HUES48 (cell line): ENCODE data around the gene PRICKLE2.
A peak's percentile ranks its signal among the peaks of the same experiment; 100 is the strongest.

ENCODE experiments used
- H3K27ac ChIP-seq: one replicate; pipeline ENCODE4 v1.7.0; 2013; ENCODE audit warnings: low read depth, low read length, inconsistent platforms
- H3K27me3 ChIP-seq: 2 replicates; pipeline ENCODE4 v1.6.1; 2013; ENCODE audit warnings: mild to moderate bottlenecking, low read length; ENCODE audit not compliant: control insufficient read depth, insufficient read depth
- H3K36me3 ChIP-seq: 2 replicates; pipeline ENCODE4 v1.6.1; 2013; ENCODE audit warnings: low read length; ENCODE audit not compliant: control insufficient read depth, insufficient read depth
- H3K4me1 ChIP-seq: 2 replicates; pipeline ENCODE4 v1.6.1; 2013; ENCODE audit warnings: mild to moderate bottlenecking, low read length; ENCODE audit not compliant: control insufficient read depth, insufficient read depth
- H3K4me3 ChIP-seq: 2 replicates; pipeline ENCODE4 v1.5.1; 2013; ENCODE audit warnings: mild to moderate bottlenecking, low read depth, low read length
- H3K9ac ChIP-seq: 2 replicates; pipeline ENCODE4 v1.6.1; 2013; ENCODE audit warnings: mild to moderate bottlenecking, low read depth, low read length, moderate library complexity
- H3K9me3 ChIP-seq: 2 replicates; pipeline ENCODE4 v1.6.1; 2013; ENCODE audit warnings: low read length; ENCODE audit not compliant: control insufficient read depth, insufficient read depth

The PRICKLE2 gene

GRCh38 chr3:64216274-64217147 lies 8.8 kb downstream of the PRICKLE2 start:
- Histone ChIP-seq H3K9ac (no peak overlapping the region), H3K36me3 (no peaks in the 10 kb centered on the region), H3K27ac (peak overlapping the region; percentile 39), H3K27me3 (peaks cover 31% of the 10 kb centered on the region), H3K9me3 (no peaks in the 10 kb centered on the region), H3K4me1 (peaks cover 69% of the 10 kb centered on the region), H3K4me3 (no peak overlapping the region)

GRCh38 chr3:64215559-64215958 lies 9.7 kb downstream of the PRICKLE2 start:
- H3K27ac ChIP-seq: no peak overlapping the region
- H3K27me3 ChIP-seq: peaks cover 30% of the 10 kb centered on the region
- no peak overlapping the region for H3K4me3 ChIP-seq
- H3K9me3 ChIP-seq: no peaks in the 10 kb centered on the region
- H3K4me1 ChIP-seq: peaks cover 60% of the 10 kb centered on the region
- H3K36me3 ChIP-seq: no peaks in the 10 kb centered on the region
- H3K9ac ChIP-seq: no peak overlapping the region

- Histone ChIP-seq H3K9me3 (no peaks in the 10 kb centered on the region), H3K9ac (no peak overlapping the region), H3K36me3 (no peaks in the 10 kb centered on the region), H3K27me3 (peaks cover 26% of the 10 kb centered on the region), H3K27ac (no peak overlapping the region), H3K4me3 (no peak overlapping the region), H3K4me1 (peaks cover 55% of the 10 kb centered on the region)
These were observed 10.2 kb downstream of the PRICKLE2 start for GRCh38 chr3:64215103-64215502.

GRCh38 chr3:64214381-64215018 lies 10.8 kb downstream of the PRICKLE2 start:
- Histone ChIP-seq H3K9ac (no peak overlapping the region), H3K36me3 (no peaks in the 10 kb centered on the region), H3K27me3 (peaks cover 20% of the 10 kb centered on the region), H3K27ac (no peak overlapping the region), H3K4me1 (peaks cover 49% of the 10 kb centered on the region), H3K9me3 (no peaks in the 10 kb centered on the region), H3K4me3 (no peak overlapping the region)

GRCh38 chr3:64213962-64214379 lies 11.3 kb downstream of the PRICKLE2 start:
- Histone ChIP-seq H3K9me3 (no peaks in the 10 kb centered on the region), H3K27me3 (peaks cover 14% of the 10 kb centered on the region), H3K36me3 (no peaks in the 10 kb centered on the region), H3K4me1 (peaks cover 44% of the 10 kb centered on the region), H3K9ac (no peak overlapping the region), H3K27ac (no peak overlapping the region), H3K4me3 (no peak overlapping the region)

GRCh38 chr3:64213224-64213878 lies 11.9 kb downstream of the PRICKLE2 start:
- Histone ChIP-seq H3K9me3 (no peaks in the 10 kb centered on the region), H3K27me3 (0 out of 2 replicates have a peak, but pooled peaks cover 12% of the 10 kb centered on the region), H3K9ac (no peak overlapping the region), H3K4me1 (peaks cover 39% of the 10 kb centered on the region), H3K4me3 (no peak overlapping the region), H3K27ac (no peak overlapping the region), H3K36me3 (no peaks in the 10 kb centered on the region)

GRCh38 chr3:64209866-64210621 lies 15.2 kb downstream of the PRICKLE2 start:
- Histone ChIP-seq H3K27ac (no peak overlapping the region), H3K9ac (no peak overlapping the region), H3K9me3 (no peaks in the 10 kb centered on the region), H3K4me1 (peaks cover 18% of the 10 kb centered on the region), H3K27me3 (no peaks in the 10 kb centered on the region), H3K36me3 (no peaks in the 10 kb centered on the region), H3K4me3 (no peak overlapping the region)

GRCh38 chr3:64207289-64208080 lies 17.8 kb downstream of the PRICKLE2 start:
- Histone ChIP-seq H3K4me3 (no peak overlapping the region), H3K4me1 (peaks cover 6% of the 10 kb centered on the region; the same call in 1 of the 2 replicates), H3K27ac (no peak overlapping the region), H3K9ac (no peak overlapping the region), H3K9me3 (no peaks in the 10 kb centered on the region), H3K27me3 (no peaks in the 10 kb centered on the region), H3K36me3 (no peaks in the 10 kb centered on the region)

- Histone ChIP-seq H3K36me3 (no peaks in the 10 kb centered on the region), H3K9me3 (no peaks in the 10 kb centered on the region), H3K4me1 (peaks cover 6% of the 10 kb centered on the region; the same call in 1 of the 2 replicates), H3K4me3 (no peak overlapping the region), H3K27ac (no peak overlapping the region), H3K27me3 (no peaks in the 10 kb centered on the region), H3K9ac (no peak overlapping the region)
These were observed 21.0 kb downstream of the PRICKLE2 start for GRCh38 chr3:64203969-64204908.
